NCI-H2107 (cell line): ENCODE data around the gene SPOCK1.

Experiments used
- DNase-seq: peaks from one replicate; lab custom pipeline; 2025; lab: John Stamatoyannopoulos, UW

The SPOCK1 gene

GRCh38 chr5:137071931-137072330 lies 427.2 kb downstream of the SPOCK1 start:
- no peak for DNase-seq

- DNase-seq = no peak
Observed at GRCh38 chr5:137071526-137071925, 427.6 kb downstream of the SPOCK1 start.

GRCh38 chr5:137070521-137070920 lies 428.6 kb downstream of the SPOCK1 start:
- no peak for DNase-seq

GRCh38 chr5:137069358-137069757 lies 429.8 kb downstream of the SPOCK1 start:
- DNase-seq = no peak

- DNase-seq = no peak
Observed at GRCh38 chr5:137061382-137061781, 437.7 kb downstream of the SPOCK1 start.

GRCh38 chr5:137058089-137058488 lies 441.0 kb downstream of the SPOCK1 start:
- no peak for DNase-seq

GRCh38 chr5:137056676-137057075 lies 442.4 kb downstream of the SPOCK1 start:
- no peak for DNase-seq

- DNase-seq = no peak
Observed at GRCh38 chr5:137055271-137055872, 443.8 kb downstream of the SPOCK1 start.

- DNase-seq = no peak
Observed at GRCh38 chr5:137054792-137055191, 444.3 kb downstream of the SPOCK1 start.

- DNase-seq = no peak
Observed at GRCh38 chr5:137054335-137054734, 444.8 kb downstream of the SPOCK1 start.

- DNase-seq = no peak
Observed at GRCh38 chr5:137051161-137051560, 448.0 kb downstream of the SPOCK1 start.

GRCh38 chr5:137040641-137041340 lies 458.3 kb downstream of the SPOCK1 start:
- DNase-seq = no peak

- no peak for DNase-seq
Observed at GRCh38 chr5:137040024-137040423, 459.1 kb downstream of the SPOCK1 start.

GRCh38 chr5:137037848-137038247 lies 461.3 kb downstream of the SPOCK1 start:
- DNase-seq = no peak

GRCh38 chr5:137036640-137037039 lies 462.5 kb downstream of the SPOCK1 start:
- peak; percentile 71 for DNase-seq

- DNase-seq = no peak
Observed at GRCh38 chr5:137035480-137035878, 463.6 kb downstream of the SPOCK1 start.

- DNase-seq = no peak
Observed at GRCh38 chr5:137034764-137035479, 464.2 kb downstream of the SPOCK1 start.

- no peak for DNase-seq
Observed at GRCh38 chr5:137034213-137034612, 464.9 kb downstream of the SPOCK1 start.

GRCh38 chr5:137032929-137033328 lies 466.2 kb downstream of the SPOCK1 start:
- no peak for DNase-seq

GRCh38 chr5:137027758-137028157 lies 471.4 kb downstream of the SPOCK1 start:
- DNase-seq = no peak

GRCh38 chr5:137026296-137026695 lies 472.8 kb downstream of the SPOCK1 start:
- DNase-seq = no peak

GRCh38 chr5:137024044-137024443 lies 475.1 kb downstream of the SPOCK1 start:
- no peak for DNase-seq

GRCh38 chr5:137023371-137023770 lies 475.8 kb downstream of the SPOCK1 start:
- no peak for DNase-seq
